HL-60 (cell line): Measurements from ENCODE around the gene DNAJA4.

Source experiments
- CTCF ChIP-seq: IDR thresholded peaks from one replicate; pipeline ENCODE4 v1.5.1; 2011; ENCODE audit warnings: low read length, control low read depth, inconsistent platforms; ENCODE audit not compliant: insufficient read depth
- GABPA ChIP-seq: IDR thresholded peaks from 2 replicates; pipeline ENCODE4 v1.6.1; 2012; ENCODE audit warnings: low read depth

- TF ChIP-seq GABPA = no peak
- TF ChIP-seq CTCF = no peak
These were observed 59.3 kb downstream of the DNAJA4 start for GRCh38 chr15:78323693-78324092.
